ENCODE data around the gene CD84. TPM values are rescaled to one million over a fixed set of nuclear protein-coding genes. Genes with fewer than 3 reads are reported as not detected.

CD84 gene
- total and polyA plus RNA-seq, 4 donors, result 3.3 to 10.1 (median 5.3) TPM

DNA sequence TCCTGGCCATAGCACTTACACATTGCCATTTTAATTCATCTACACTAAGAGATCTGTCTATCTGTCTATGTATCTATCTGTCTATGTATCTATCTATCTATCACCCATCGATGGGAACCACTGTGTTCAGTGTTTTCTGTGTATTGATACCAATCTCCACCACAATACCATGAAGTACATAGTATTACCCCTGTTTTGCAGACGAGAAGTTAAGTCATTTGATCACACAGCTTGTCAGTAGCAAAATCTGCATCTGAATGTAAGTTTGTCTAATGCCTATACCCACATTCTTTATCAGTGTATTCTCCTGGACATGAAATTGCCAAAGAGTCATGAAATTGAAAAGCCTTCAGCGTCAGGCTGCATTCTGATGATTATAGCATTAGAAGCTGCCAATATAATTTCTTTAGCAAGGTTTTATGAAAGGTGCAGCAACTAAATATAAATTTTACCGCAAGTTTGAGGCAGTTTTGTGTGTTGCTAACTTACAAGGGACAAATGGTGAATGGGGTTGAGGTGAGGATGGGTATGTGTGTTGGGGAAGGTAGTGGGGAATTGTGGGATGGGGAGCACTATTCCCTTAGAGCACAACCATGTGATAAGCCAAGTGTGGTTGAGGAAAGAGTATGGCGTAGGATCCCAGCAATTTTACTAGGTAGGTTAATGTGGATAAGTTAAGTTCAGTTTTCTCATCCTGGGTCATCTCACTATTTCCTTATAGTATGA, 43.4 kb upstream of the CD84 start:
- no peak overlapping the region for H3K4me3 ChIP-seq (ENCODE audit: low read depth, low read length)
- no peaks in the 10 kb centered on the region for H3K4me1 ChIP-seq (ENCODE audit: control insufficient read depth, insufficient read depth, low read length)
- WGBS (ENCODE audit: insufficient coverage), result 86% methylated on average over 1 of the region's 5 CpGs
- no peak overlapping the region for H3K27ac ChIP-seq (ENCODE audit: low read depth, low read length)
- no peaks in the 10 kb centered on the region for H3K36me3 ChIP-seq (ENCODE audit: control insufficient read depth, insufficient read depth, low read length)
- H3K27me3 ChIP-seq (ENCODE audit: control insufficient read depth, insufficient read depth, low read length), result no peaks in the 10 kb centered on the region
- H3K9me3 ChIP-seq (ENCODE audit: control insufficient read depth, insufficient read depth, low read length), result no peaks in the 10 kb centered on the region
- DNase-seq (ENCODE audit: low read depth in 4 of 6, low spot score in 6 of 6), result no peak

DNA sequence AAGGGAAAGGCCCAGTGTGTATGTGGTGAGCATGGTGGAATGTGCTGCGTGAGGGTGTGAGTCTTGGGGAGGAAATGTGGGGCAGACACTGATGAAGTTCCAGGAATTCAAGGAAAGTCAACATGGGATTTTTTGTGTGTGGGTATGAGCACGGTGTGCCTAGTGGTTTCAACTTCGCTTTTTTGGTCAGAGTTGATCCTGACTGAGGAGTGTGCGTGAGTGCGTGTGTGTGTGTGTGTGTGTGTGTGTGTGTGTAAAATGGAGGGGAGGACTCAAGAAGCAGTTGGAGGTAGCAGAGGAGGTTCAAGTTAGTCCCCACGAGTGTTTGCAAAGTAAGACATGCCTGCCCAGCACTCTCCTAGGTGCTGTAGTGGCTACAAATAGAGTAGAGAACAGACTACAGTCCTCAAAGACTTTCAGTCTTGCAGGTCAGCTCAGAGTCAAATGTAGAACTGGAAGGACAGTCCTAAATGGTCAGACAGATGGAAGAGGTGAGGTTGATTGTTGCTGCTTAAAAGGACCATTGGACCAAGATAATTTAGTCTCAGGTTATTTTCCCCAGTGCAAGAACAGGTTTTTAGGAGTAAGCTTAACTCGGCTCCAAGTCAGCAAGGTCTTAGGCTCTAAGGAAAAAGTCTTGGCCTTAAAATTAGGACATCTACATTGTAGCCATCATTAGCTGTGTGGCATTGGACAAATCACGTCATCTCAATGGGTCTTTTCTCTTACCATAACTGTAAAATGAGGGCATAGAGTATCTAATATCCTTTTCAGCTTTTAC, 42.5 kb upstream of the CD84 start:
- 80% methylated on average over 6 of the region's 8 CpGs for WGBS (ENCODE audit: insufficient coverage)
- Histone ChIP-seq H3K36me3 (ENCODE audit: control insufficient read depth, insufficient read depth, low read length) (no peaks in the 10 kb centered on the region), H3K27ac (ENCODE audit: low read depth, low read length) (no peak overlapping the region), H3K9me3 (ENCODE audit: control insufficient read depth, insufficient read depth, low read length) (no peaks in the 10 kb centered on the region), H3K27me3 (ENCODE audit: control insufficient read depth, insufficient read depth, low read length) (no peaks in the 10 kb centered on the region), H3K4me1 (ENCODE audit: control insufficient read depth, insufficient read depth, low read length) (no peaks in the 10 kb centered on the region), H3K4me3 (ENCODE audit: low read depth, low read length) (no peak overlapping the region)
- DNase-seq (ENCODE audit: low read depth in 4 of 6, low spot score in 6 of 6), result no peak

DNA sequence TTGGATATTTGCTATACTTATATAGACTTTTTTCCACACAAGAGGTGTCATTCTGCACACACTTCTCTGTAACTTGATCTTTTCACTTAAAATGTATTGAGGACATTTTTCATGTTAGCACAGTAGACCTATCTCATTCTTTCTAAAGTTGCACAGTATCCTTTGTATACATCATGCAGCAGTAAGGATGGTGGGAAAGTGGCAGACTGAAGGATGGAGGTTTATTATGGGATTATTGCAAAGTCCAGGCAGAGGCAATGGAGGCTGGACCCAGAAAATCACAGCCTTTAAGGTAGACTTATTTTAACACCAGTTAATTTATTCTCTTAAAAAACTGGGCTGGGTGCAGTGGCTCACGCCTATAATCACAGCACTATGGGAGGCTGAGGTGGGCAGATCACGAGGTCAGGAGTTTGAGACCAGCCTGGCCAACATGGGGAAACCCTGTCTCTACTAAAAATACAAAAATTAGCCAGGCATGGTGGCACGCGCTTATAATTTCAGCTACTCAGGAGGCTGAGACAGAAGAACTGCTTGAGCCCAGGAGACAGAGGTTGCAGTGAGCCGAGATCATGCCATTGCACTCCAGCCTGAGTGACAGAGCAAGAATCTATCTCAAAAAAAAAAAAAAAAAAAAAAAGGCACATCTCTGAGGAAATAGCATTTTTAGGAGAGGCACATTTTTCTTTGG, 41.8 kb upstream of the CD84 start:
- Histone ChIP-seq H3K4me3 (ENCODE audit: low read depth, low read length) (no peak overlapping the region), H3K9me3 (ENCODE audit: control insufficient read depth, insufficient read depth, low read length) (no peaks in the 10 kb centered on the region), H3K27ac (ENCODE audit: low read depth, low read length) (no peak overlapping the region), H3K36me3 (ENCODE audit: control insufficient read depth, insufficient read depth, low read length) (no peaks in the 10 kb centered on the region), H3K27me3 (ENCODE audit: control insufficient read depth, insufficient read depth, low read length) (no peaks in the 10 kb centered on the region), H3K4me1 (ENCODE audit: control insufficient read depth, insufficient read depth, low read length) (no peaks in the 10 kb centered on the region)
- no peak for DNase-seq (ENCODE audit: low read depth in 4 of 6, low spot score in 6 of 6)
- whole genome bisulfite sequencing (ENCODE audit: insufficient coverage), result 100% methylated on average over 2 of the region's 5 CpGs

DNA sequence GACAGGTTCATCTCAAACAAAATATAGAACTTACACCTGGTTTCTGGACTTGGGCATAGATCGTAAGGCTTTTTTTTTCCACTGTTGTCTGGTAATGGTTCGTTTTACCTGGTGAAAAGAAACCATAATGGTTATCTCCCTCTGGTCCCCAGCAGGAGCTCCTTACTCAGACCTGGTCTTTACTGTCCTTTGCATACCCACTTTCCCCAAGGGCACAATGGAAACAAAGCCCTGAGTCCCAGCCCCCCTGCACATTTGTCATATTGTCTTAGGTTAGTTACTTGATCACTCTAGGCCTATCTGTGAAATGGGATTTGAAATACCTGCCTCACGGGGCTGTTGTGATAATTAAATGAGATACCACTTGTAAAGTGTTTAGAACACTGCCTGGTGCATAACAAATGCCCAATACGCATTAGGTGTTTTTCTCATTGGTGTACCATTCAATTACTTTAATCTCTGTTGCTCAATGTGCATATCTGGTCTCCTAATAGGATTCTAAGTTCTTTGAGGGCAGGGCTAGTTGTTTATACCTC, 40.5 kb upstream of the CD84 start:
- no peaks in the 10 kb centered on the region for H3K36me3 ChIP-seq (ENCODE audit: control insufficient read depth, insufficient read depth, low read length)
- H3K27me3 ChIP-seq (ENCODE audit: control insufficient read depth, insufficient read depth, low read length), result no peaks in the 10 kb centered on the region
- H3K4me1 ChIP-seq (ENCODE audit: control insufficient read depth, insufficient read depth, low read length), result no peaks in the 10 kb centered on the region
- DNase-seq (ENCODE audit: low read depth in 4 of 6, low spot score in 6 of 6), result no peak
- H3K9me3 ChIP-seq (ENCODE audit: control insufficient read depth, insufficient read depth, low read length), result no peaks in the 10 kb centered on the region
- no CpG with 5 or more reads among the region's 4 CpGs for WGBS (ENCODE audit: insufficient coverage)
- H3K27ac ChIP-seq (ENCODE audit: low read depth, low read length), result no peak overlapping the region
- H3K4me3 ChIP-seq (ENCODE audit: low read depth, low read length), result no peak overlapping the region

DNA sequence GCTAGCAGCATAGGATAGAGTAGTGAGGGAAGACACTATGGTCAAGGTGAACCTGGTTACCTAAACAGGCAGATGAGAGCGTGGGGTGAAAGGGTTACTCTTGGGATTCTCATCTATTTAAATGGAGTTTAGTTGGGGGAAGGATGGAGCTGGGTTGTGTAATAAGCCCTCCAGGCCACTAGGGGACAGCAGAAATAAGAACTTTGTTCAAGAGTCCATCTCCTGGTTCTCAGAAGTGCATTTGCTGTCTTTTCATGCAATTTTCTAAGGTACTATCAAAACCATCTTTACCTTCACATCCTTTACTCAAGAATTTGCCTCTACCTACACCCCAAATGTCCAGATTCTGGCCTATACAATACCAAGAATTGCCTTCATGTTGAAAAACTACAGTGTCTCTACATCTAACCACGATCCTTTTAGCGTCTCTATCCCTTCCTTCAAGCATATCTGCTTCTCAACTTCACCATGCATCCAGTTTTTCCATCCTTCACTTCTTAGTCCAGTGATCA, 39.5 kb upstream of the CD84 start:
- WGBS (ENCODE audit: insufficient coverage), result 94% methylated on average over 3 of the region's 3 CpGs
- no peak overlapping the region for H3K4me3 ChIP-seq (ENCODE audit: low read depth, low read length)
- no peaks in the 10 kb centered on the region for H3K9me3 ChIP-seq (ENCODE audit: control insufficient read depth, insufficient read depth, low read length)
- DNase-seq (ENCODE audit: low read depth in 4 of 6, low spot score in 6 of 6), result no peak
- H3K4me1 ChIP-seq (ENCODE audit: control insufficient read depth, insufficient read depth, low read length), result no peaks in the 10 kb centered on the region
- no peaks in the 10 kb centered on the region for H3K27me3 ChIP-seq (ENCODE audit: control insufficient read depth, insufficient read depth, low read length)
- H3K27ac ChIP-seq (ENCODE audit: low read depth, low read length), result no peak overlapping the region
- H3K36me3 ChIP-seq (ENCODE audit: control insufficient read depth, insufficient read depth, low read length), result no peaks in the 10 kb centered on the region

DNA sequence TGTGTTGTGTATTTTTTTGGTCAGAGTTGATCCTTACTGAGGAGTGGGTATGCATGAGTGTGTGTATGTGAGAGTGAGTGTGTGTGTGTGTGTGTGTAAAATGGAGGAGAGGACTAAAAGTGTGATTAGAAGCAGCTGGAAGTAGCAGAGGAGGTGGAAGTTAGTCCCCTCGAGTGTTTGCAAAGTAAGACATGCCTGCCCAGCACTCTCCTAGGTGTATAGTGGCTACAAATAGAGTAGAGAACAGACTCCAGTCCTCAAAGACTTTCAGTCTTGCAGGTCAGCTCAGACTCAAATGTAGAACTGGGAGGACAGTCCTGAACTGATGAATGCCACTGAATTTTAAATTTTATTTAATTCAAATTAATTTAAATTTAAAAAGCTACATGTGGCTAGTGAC, 39.0 kb upstream of the CD84 start:
- DNase-seq (ENCODE audit: low read depth in 4 of 6, low spot score in 6 of 6), result no peak
- no CpG with 5 or more reads among the region's 1 CpG for WGBS (ENCODE audit: insufficient coverage)
- H3K4me3 ChIP-seq (ENCODE audit: low read depth, low read length), result no peak overlapping the region
- H3K4me1 ChIP-seq (ENCODE audit: control insufficient read depth, insufficient read depth, low read length), result no peaks in the 10 kb centered on the region
- no peaks in the 10 kb centered on the region for H3K27me3 ChIP-seq (ENCODE audit: control insufficient read depth, insufficient read depth, low read length)
- H3K9me3 ChIP-seq (ENCODE audit: control insufficient read depth, insufficient read depth, low read length), result no peaks in the 10 kb centered on the region
- H3K27ac ChIP-seq (ENCODE audit: low read depth, low read length), result no peak overlapping the region
- no peaks in the 10 kb centered on the region for H3K36me3 ChIP-seq (ENCODE audit: control insufficient read depth, insufficient read depth, low read length)

DNA sequence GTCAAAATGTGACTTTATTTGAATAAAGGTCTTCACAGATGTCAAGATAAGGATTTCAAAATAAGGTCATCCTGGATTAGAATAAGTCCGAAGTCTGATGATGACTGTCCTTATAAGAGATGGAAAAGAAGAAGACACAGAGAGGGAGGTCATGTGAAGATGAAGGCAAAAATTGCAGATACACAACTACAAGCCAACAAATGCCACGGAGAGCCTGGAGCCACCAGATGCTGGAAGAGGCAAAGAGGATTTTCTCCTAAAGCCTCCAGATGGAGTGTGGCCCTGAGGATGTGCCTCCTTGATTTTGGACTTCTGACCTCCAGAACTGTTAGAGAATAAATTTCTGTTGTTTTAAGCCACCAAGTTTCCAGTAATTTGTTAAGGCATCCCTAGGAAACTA, 36.4 kb upstream of the CD84 start:
- Histone ChIP-seq H3K27ac (ENCODE audit: low read depth, low read length) (no peak overlapping the region), H3K4me1 (ENCODE audit: control insufficient read depth, insufficient read depth, low read length) (peaks cover 3% of the 10 kb centered on the region), H3K36me3 (ENCODE audit: control insufficient read depth, insufficient read depth, low read length) (no peaks in the 10 kb centered on the region), H3K4me3 (ENCODE audit: low read depth, low read length) (no peak overlapping the region), H3K27me3 (ENCODE audit: control insufficient read depth, insufficient read depth, low read length) (no peaks in the 10 kb centered on the region), H3K9me3 (ENCODE audit: control insufficient read depth, insufficient read depth, low read length) (no peaks in the 10 kb centered on the region)
- WGBS (ENCODE audit: insufficient coverage), result 100% methylated on average over 1 of the region's 2 CpGs
- DNase-seq (ENCODE audit: low read depth in 4 of 6, low spot score in 6 of 6), result no peak

DNA sequence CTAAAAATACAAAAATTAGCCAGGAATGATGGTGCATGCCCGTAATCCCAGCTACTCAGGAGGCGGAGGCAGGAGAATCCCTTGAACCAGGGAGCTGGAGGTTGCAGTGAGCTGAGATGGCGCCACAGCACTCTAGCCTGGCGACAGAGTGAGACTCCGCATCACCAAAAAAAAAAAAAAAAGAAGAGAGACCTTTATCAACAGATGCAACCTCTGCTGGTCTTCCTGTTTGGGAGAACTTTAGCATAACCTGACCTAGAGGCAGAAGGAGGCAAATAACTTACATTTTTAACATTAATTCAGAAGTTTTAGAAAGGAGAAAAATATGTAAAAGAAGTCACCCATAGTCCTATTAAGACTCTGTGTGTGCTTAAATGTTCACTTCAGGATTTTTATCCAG, 35.1 kb upstream of the CD84 start:
- H3K4me3 ChIP-seq (ENCODE audit: low read depth, low read length), result no peak overlapping the region
- no peaks in the 10 kb centered on the region for H3K27me3 ChIP-seq (ENCODE audit: control insufficient read depth, insufficient read depth, low read length)
- no peak for DNase-seq (ENCODE audit: low read depth in 4 of 6, low spot score in 6 of 6)
- no peaks in the 10 kb centered on the region for H3K9me3 ChIP-seq (ENCODE audit: control insufficient read depth, insufficient read depth, low read length)
- no peaks in the 10 kb centered on the region for H3K36me3 ChIP-seq (ENCODE audit: control insufficient read depth, insufficient read depth, low read length)
- peaks cover 3% of the 10 kb centered on the region for H3K4me1 ChIP-seq (ENCODE audit: control insufficient read depth, insufficient read depth, low read length)
- H3K27ac ChIP-seq (ENCODE audit: low read depth, low read length), result no peak overlapping the region
- WGBS (ENCODE audit: insufficient coverage), result 100% methylated on average over 2 of the region's 5 CpGs

DNA sequence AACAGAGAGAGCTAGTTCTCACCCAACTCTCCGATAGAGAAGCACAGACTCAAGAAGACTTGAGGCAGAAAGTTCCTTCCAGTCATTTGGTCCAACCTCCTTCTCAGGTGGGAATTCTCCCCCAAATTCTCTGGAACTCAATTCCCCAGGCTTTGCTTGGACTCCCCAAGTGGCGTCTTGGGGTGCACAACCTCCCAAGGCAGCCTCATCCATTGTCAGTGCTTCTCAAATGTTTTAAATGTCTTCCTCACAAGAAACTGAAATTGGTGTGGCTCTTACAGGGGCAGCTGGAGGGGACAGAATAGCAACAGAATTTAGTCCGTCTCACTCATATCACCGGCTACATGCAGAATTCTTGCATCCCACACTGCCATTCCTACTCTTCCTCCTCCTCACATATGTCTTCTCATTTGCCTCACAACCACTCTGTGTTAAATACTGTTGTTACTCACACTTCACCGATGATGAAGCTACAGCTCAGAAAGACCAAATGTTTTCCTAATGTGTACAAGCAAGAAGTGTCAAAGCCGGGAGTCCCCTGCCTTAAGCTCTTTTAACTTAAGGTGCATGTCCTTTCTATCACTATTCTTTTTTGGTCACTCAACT, 33.4 kb upstream of the CD84 start:
- peaks cover 3% of the 10 kb centered on the region for H3K4me1 ChIP-seq (ENCODE audit: control insufficient read depth, insufficient read depth, low read length)
- no peak for DNase-seq (ENCODE audit: low read depth in 4 of 6, low spot score in 6 of 6)
- no peaks in the 10 kb centered on the region for H3K9me3 ChIP-seq (ENCODE audit: control insufficient read depth, insufficient read depth, low read length)
- no peaks in the 10 kb centered on the region for H3K27me3 ChIP-seq (ENCODE audit: control insufficient read depth, insufficient read depth, low read length)
- H3K36me3 ChIP-seq (ENCODE audit: control insufficient read depth, insufficient read depth, low read length), result no peaks in the 10 kb centered on the region
- no peak overlapping the region for H3K4me3 ChIP-seq (ENCODE audit: low read depth, low read length)
- WGBS (ENCODE audit: insufficient coverage), result 86% methylated on average over 6 of the region's 6 CpGs
- H3K27ac ChIP-seq (ENCODE audit: low read depth, low read length), result no peak overlapping the region
